NCI-H2227 (cell line): ENCODE measurements around the gene TLN1.
A peak's percentile ranks its signal among the peaks of the same experiment; 100 is the strongest.

Source experiments
- DNase-seq: peaks from one replicate; lab custom pipeline; 2025; ENCODE audit not compliant: unreplicated experiment; lab: John Stamatoyannopoulos, UW

The TLN1 gene

GRCh38 chr9:35705836-35706430, 26.1 kb downstream of the TLN1 start:
- DNase-seq: no peak

DNA sequence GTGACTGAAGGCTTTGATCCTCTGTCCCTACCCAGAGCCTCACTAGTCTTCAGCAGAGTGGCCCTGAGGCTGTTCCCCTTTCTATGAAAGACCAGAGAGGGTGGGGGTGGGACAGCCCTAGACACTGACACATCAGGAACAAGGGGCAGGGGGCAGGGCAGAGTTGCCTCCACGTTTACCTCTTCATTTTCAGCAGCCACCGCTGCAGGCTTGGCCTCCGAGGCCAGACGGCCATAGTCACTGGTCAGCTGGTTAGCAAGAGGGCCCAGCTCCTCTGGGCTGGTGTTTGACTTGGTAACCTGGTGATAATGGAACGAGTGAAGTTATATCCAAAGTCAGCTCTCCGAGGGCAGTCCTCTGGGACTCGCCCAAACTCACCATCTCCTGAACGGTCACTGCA, 26.6 kb downstream of the TLN1 start:
- no peak for DNase-seq

DNA sequence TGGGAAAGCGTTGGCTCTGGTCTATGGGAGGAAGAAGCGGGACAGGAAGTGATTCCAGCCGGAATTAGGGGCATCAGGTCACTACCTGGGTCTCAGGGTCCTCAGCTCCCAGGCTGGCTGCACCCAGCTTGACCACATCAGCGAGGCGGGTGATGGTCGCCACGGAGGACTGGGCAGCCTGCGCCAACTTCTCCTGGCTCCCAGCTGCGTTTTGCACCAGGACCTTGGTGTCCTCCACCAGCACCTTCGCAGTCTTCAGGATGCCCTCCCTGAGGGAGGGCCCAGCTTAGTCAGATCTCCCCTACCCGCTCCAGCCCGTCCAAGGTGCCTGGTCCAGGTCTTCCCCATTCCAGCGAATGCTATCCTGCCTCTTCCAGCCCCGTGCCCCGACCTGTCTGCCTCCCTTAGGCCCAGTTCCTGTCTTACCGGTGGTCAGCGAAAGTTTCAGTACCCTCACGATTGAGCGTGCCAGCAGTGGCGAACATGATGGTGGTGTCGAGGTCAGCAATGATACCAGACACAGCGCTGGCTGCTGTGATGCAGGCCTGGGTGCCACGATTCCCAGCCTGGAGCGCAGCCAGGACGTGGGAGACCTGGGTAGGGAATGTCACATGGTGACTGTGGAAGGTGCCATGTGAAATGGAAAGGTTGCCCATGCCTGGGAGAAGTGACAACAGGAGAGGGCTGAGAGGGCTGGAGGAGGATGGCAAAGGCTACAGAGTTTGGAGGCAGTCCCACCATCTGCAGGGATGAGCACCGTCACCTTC, 27.9 kb downstream of the TLN1 start:
- DNase-seq: no peak

GRCh38 chr9:35702696-35703095, 29.3 kb downstream of the TLN1 start:
- no peak for DNase-seq

DNA sequence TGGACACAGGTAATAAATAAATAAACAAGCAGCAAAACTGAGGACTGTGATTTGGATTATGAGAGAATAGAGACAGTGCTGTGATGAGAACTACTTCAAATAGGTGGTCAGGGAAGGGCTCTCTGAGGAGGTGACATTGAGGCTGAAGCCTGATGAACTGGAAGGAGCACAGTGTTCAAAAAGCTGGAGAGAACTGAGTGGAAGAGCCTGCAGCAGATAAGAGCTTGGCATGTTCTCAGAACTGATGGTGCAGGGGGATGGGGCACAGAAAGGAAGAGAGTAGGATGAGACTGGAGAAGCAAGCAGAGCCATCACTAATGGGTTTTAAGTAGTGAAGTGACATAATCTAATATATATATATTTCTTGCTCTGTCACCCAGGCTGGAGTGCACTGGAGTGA, 31.1 kb downstream of the TLN1 start:
- DNase-seq: no peak

GRCh38 chr9:35700031-35700430, 32.0 kb downstream of the TLN1 start:
- no peak for DNase-seq

DNA sequence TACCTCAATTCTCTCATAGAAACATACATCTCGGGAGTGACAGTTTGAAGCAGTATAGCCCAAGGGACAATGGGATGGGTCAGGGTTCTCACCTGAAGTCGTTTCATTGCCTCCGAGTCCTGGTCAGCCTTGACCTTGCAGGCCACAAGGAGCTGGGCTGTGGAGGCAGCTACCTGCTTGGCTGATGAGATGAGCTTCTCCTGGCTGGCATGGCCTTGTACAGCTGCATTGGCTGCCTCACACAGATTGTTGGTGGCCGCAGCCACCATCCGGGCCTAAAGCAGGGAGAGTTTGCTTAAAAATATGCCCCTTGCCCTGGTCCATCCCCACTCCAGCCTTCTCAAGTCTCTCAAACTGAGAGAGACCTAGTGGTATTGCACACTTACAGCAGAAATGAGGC, 33.8 kb downstream of the TLN1 start:
- DNase-seq: no peak

DNA sequence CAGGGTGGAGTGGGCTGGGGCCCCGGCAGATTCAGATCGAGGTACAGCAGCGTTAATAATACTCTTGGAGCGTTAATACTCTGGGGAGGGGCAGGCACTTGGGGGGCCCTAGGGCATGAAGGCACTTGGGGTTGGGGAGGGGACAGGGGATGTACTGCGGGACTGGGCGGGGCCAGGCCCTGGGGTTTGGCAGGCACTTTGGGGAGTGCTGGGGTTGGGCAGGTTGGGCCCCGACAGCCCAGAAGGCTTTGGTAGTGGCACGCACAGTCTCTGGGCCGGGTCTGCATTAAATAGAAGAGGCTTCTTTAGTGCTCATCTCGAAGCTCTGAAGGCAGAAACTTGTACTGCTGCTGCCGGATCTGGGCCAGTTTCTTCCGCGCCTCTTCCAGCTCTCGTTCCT, 34.5 kb downstream of the TLN1 start:
- no peak for DNase-seq

GRCh38 chr9:35696520-35697215, 35.3 kb downstream of the TLN1 start:
- peak; percentile 21 for DNase-seq

- DNase-seq: no peak
Observed at GRCh38 chr9:35695943-35696401, 36.0 kb downstream of the TLN1 start.

GRCh38 chr9:35691757-35692301, 40.2 kb downstream of the TLN1 start:
- DNase-seq: no peak

- DNase-seq: no peak
Observed at GRCh38 chr9:35691334-35691650, 40.7 kb downstream of the TLN1 start.

DNA sequence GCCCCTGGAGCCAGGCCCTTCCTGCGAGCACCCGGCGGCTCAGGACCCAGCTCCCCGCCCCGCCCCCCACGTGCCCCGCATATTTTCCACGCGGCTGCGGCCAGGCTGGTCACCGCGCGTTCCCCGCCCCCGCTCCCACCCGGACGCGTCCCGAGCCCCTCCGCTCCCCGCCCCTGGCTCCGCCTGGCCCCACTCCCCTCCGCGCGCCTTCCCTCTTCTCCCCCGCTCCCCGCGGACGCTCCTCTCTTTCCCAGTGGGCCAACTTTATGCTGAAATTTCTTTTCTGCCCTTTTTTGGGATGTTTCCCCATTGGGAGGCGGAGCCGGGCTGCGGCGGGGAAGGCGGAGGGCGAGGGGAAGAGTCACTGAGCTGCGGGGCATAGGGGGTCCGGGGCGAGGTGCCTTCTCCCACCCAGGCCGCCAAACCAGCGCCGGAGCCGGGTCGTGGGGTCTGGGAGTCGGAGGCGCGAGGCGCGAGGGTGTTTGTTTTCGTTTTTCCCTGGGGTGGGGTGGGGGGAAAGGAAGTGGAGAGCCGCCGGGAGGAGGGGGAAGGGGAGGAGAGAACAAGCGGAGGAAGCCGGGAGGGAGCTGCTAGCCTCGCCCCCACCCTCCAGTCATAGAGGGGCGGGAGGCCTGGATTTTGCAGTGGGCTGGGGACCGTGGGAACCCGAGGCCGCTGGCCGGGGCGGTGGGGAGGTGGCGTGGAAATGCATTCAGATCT, 41.2 kb downstream of the TLN1 start:
- peak; percentile 49 for DNase-seq

GRCh38 chr9:35690294-35690613, 41.7 kb downstream of the TLN1 start:
- DNase-seq: no peak

- no peak for DNase-seq
Observed at GRCh38 chr9:35689542-35690293, 42.3 kb downstream of the TLN1 start, which contains the start of gene TPM2. TPM2 (minus strand) TSS chr9:35689925; CDS start chr9:35689817, 108 bp downstream.

- no peak for DNase-seq
Observed at GRCh38 chr9:35688558-35689541, 43.1 kb downstream of the TLN1 start.

DNA sequence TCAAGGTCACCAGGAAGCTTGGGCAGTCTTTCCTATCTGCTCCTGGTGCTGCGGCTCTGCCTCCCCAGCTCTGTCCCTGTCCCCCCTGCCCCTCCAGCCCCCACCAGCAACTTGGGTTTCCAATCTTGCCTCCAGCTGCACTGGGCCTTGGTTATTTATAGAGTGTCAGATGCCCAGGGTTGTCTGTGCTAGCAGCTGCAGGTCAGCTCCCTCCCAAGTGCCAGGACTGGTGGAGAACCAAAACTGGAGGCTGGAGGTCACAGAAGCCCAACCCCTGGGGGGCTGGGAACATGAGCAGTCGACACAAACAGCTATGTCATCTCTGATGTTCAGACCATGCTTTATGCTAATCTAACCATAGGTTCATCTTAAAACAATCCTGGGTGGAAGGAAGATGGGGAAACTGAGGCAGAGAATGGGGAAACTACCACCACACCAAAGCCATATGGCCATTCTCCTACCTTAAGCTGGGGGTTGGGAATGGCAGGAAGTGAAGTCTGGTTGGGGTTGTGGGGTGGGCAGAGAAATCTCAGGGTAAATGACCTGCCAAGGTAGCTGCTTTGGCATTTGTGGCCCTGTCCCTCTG, 43.9 kb downstream of the TLN1 start:
- DNase-seq: no peak

DNA sequence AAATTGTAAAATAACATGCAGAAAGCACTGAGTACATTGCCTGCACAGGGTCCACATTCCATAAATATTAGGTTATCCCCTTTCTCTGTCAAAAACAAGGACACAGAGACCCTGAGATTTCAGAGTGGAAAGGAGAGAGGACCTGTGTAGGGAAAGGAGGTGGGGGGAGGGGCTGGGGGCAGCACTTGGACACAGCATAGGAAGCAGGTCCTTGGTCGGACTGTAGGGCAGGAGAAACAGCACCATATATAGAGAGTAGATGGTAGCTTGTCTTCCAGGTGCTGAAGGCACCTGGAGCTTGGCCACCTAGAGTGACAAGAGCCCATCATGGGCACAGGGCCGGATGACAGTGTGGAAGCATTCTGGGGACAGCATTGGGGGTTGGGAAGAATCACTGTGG, 44.7 kb downstream of the TLN1 start:
- DNase-seq: no peak
